Measurements from ENCODE around the gene SMARCE1. TPM values are rescaled to one million over a fixed set of nuclear protein-coding genes. Genes with fewer than 3 reads are reported as not detected.

SMARCE1 gene
- total and polyA plus RNA-seq, 9 of the 15 experiments (the other 6 are each of a cell fraction or from before 2014, with no cell fraction given), result 64.1 to 142 (median 114) TPM

DNA sequence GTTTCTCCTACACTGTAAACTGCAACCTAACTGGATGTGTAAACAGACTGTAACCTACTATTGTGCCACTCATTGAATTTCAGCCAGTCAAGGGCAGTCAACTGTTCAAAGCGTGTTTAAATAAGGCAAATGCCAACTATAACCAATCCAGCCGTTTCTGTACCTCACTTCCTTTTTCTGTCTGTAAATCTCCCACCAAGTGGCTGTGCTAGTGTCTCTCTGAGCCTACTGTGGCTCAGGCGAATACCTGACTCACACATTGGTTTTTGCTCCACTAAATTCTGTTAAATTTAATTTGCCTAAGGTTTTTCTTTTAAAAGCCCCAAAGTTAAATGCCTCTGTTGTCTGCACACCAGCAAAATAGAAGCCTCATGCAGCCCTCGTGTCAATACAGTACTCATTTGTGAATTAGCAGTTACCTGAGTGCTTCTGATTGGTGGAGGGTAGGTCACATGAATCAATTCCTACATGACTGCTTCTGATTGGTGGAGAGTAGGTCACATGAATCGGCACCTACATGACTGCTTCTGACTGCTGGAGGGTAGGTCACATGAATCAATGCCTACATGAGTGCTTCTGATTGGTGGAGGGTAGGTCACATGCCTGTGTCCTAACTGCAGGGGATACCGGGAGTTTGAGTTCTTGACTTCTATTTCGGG lies 51.2 kb downstream of the SMARCE1 start (continued):
- TF ChIP-seq HCFC1 (IDR thresholded peaks at IDR 0.05; ENCODE audit: low read depth, low read length) (peak; percentile 70), PURB (CRISPR knock-in tag; IDR thresholded peaks at IDR 0.05; ENCODE audit: low read depth) (no peak), KDM1A (IDR thresholded peaks at IDR 0.05) (no peak), NRF1 (conservative IDR thresholded peaks at IDR 0.05 in 1 of 2, IDR thresholded peaks at IDR 0.05 in 1 of 2) (no peak), SMAD4 (CRISPR knock-in tag; conservative IDR thresholded peaks at IDR 0.05) (no peak), POU5F1 (IDR thresholded peaks at IDR 0.05; ENCODE audit: borderline replicate concordance, low read depth, low read length, partially characterized antibody) (no peak), TAF9B (IDR thresholded peaks at IDR 0.05; ENCODE audit: partially characterized antibody) (no peak), YY1 (IDR thresholded peaks at IDR 0.05; ENCODE audit: borderline replicate concordance in 1 of 3, control insufficient read depth in 1 of 3, extremely low read depth in 1 of 3, insufficient read depth in 3 of 3, insufficient read length in 1 of 3, insufficient replicate concordance in 2 of 3, low read depth in 1 of 3, low read length in 2 of 3) (no peak), GABPB1 (CRISPR knock-in tag; IDR thresholded peaks at IDR 0.05) (no peak), ZNF707 (CRISPR knock-in tag; conservative IDR thresholded peaks at IDR 0.05) (no peak), ZNF224 (CRISPR knock-in tag; IDR thresholded peaks at IDR 0.05) (no peak), ZNF41 (CRISPR knock-in tag; conservative IDR thresholded peaks at IDR 0.05) (no peak), PHF21A (IDR thresholded peaks at IDR 0.05; ENCODE audit: borderline replicate concordance, low read depth) (no peak), E2F3 (CRISPR knock-in tag; IDR thresholded peaks at IDR 0.05) (no peak), ZZZ3 (IDR thresholded peaks at IDR 0.05) (no peak), NR2C2 (CRISPR knock-in tag; IDR thresholded peaks at IDR 0.05) (no peak), NR2C2 (tag; IDR thresholded peaks at IDR 0.05) (no peak), ZNF431 (CRISPR knock-in tag; IDR thresholded peaks at IDR 0.05) (no peak)
- TF ChIP-seq, protein P1, sequence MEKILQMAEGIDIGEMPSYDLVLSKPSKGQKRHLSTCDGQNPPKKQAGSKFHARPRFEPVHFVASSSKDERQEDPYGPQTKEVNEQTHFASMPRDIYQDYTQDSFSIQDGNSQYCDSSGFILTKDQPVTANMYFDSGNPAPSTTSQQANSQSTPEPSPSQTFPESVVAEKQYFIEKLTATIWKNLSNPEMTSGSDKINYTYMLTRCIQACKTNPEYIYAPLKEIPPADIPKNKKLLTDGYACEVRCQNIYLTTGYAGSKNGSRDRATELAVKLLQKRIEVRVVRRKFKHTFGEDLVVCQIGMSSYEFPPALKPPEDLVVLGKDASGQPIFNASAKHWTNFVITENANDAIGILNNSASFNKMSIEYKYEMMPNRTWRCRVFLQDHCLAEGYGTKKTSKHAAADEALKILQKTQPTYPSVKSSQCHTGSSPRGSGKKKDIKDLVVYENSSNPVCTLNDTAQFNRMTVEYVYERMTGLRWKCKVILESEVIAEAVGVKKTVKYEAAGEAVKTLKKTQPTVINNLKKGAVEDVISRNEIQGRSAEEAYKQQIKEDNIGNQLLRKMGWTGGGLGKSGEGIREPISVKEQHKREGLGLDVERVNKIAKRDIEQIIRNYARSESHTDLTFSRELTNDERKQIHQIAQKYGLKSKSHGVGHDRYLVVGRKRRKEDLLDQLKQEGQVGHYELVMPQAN (IDR thresholded peaks at IDR 0.05; ENCODE audit: borderline replicate concordance), result no peak
- TF ChIP-seq, protein P2, sequence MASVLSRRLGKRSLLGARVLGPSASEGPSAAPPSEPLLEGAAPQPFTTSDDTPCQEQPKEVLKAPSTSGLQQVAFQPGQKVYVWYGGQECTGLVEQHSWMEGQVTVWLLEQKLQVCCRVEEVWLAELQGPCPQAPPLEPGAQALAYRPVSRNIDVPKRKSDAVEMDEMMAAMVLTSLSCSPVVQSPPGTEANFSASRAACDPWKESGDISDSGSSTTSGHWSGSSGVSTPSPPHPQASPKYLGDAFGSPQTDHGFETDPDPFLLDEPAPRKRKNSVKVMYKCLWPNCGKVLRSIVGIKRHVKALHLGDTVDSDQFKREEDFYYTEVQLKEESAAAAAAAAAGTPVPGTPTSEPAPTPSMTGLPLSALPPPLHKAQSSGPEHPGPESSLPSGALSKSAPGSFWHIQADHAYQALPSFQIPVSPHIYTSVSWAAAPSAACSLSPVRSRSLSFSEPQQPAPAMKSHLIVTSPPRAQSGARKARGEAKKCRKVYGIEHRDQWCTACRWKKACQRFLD (CRISPR knock-in tag; IDR thresholded peaks at IDR 0.05), result no peak
- TF ChIP-seq, protein P3, sequence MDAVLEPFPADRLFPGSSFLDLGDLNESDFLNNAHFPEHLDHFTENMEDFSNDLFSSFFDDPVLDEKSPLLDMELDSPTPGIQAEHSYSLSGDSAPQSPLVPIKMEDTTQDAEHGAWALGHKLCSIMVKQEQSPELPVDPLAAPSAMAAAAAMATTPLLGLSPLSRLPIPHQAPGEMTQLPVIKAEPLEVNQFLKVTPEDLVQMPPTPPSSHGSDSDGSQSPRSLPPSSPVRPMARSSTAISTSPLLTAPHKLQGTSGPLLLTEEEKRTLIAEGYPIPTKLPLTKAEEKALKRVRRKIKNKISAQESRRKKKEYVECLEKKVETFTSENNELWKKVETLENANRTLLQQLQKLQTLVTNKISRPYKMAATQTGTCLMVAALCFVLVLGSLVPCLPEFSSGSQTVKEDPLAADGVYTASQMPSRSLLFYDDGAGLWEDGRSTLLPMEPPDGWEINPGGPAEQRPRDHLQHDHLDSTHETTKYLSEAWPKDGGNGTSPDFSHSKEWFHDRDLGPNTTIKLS (IDR thresholded peaks at IDR 0.05; ENCODE audit: borderline replicate concordance, low read depth), result peak; percentile 37; the same call in 1 of the 2 replicates
- TF ChIP-seq, protein P4, sequence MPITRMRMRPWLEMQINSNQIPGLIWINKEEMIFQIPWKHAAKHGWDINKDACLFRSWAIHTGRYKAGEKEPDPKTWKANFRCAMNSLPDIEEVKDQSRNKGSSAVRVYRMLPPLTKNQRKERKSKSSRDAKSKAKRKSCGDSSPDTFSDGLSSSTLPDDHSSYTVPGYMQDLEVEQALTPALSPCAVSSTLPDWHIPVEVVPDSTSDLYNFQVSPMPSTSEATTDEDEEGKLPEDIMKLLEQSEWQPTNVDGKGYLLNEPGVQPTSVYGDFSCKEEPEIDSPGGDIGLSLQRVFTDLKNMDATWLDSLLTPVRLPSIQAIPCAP (CRISPR knock-in tag; IDR thresholded peaks at IDR 0.05; ENCODE audit: borderline replicate concordance), result no peak
